KG1 (cell line): Measurements from ENCODE around the gene KRT75.

ENCODE experiments used
- DNase-seq: peaks from one replicate; lab custom pipeline; 2025; lab: John Stamatoyannopoulos, UW

Gene KRT75

DNA sequence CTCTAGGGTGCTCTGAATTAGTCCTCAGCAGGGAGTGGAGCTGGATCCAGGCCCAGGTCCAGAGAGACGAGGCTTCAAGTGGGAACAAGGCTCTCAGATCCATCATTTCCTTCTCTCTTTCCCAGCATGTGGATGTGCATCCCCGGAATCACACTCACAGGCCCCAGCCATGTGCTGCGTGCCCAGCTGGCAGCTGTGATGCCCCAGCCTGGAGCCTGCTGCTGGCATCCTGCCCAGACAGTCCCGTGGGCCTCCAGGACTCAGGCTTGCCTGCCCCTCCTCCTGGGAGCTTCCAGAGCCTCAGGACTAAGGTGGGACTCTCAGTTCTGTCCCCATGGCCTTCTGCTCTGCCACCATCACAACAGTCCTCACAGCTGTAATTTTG, 42.6 kb downstream of the KRT75 start:
- DNase-seq = no peak

DNA sequence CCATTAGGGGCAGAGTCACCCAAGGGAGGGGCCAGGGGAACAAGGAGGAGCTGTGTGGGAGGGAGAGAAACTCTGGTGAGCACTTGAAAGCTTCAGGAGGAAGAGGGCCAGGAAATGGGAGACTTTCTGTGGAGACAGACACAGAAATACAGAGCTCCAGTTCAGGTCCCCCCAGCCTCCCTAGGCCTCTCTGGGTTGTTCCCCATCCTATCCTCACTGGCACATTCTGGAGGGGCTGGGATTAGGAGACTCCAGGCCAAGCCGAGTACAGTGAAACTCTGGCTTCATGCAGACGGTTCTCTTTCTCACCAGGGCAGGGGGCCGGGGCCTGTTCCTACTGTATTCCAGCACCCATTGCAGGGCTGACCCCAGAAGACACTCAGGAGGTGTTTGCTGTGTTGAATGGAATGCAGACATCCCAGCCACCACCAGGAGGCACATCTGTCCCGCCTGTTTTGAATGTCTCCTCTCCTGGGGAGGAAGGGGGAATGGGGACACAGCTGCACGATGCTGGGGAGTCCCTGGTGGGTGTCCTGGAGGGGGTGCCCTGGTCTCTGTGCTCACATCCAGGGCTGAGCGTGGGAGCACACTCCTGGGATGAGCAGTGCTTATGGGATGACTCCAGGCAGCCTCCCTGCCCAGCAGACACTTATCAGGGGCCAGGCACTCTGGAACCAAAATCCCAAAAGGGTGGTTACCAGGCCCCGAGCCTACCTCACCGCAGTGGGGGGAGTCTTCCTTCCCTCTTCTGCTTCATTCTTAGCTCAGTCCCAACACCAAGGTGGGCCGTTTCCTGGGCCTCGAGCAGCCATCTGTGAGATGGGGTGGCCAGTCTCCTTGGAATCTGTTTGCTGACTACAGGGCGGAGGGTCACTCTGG, 43.2 kb downstream of the KRT75 start:
- no peak for DNase-seq

DNA sequence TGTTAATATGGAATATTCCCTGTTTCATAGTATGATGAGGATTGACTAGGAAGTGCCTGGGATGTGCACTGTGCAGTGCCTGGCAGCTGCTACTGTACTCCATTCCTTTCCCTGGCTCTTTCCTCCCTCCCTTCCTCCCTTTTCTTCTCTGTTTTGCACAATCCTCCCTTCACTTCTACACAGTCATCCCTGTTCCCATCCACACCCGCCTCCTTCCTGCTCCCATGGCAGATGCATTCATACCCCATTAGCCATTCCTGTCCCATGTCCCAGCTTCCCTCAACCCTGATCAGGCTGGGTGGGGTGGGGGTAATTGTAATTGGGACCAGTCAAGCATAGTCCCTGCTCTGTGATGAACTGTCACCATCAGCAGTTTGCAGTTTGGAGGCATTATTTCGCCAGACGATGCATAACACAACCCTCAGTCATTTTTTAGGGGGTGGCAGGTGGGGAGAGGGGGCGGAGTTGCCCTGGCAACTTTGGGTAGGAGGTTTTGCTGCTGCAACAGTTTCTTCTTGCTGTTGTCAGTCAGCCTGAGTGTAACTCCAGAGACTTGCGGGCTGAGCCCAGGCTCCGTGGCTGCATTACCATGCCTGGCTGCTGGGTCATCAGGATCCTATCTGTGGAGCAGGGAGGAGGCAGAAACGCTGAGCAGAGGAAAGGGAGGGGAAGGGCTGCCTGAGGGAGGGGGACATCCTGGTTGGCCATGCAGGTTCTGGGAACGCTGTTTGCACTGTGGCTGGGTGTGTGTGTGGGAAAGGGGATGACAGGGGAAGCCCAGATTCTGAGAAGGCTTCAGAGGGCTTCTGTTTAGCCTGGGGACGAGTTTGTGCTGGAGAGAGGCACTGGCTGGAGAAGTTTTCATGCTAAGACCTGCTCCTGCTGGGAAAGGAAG, 44.6 kb downstream of the KRT75 start:
- no peak for DNase-seq

DNA sequence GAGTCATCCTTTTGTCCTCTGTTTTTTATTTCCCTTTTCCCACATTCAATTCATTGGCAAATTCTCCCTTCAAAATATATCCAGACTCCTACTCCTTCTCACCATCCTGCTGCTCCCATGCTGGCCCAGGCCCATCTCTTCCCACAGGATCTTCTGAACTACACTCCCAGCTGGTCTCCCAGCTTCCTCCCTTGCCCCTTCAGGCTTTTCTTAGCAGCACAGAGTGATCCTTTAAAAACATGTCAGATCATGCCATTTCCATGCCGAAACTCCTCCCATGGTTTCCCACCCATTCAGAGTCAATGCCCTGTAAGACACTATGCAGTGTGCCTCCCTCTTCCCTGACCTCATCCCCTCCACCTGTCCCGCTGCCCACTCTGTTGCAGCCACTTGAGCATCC, 46.3 kb downstream of the KRT75 start:
- no peak for DNase-seq

DNA sequence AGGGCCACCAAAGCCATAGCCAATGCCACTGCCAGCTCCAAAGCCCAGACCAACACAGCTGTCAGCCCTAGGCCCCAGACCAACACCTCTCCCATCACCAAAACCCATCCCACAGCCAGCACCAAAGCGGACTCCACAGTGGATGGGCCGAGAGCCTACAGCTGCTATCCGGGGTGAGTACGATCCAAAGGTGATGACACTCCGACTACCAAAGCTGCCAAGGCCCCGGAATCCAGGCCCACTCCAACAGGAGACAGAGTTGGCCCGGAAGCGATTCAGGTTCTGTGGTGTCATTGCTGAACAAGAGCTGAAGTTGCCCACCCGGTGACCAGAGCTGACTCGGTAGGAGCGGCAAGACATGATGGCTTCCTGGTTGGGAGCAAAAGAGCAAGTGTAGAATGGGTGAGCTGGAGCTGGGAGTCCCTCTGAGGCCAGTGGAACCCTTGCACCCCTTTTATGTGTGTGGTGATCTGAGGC, 48.9 kb downstream of the KRT75 start, which contains the start of gene KRT84:
Gene KRT84 (minus strand): TSS at position 427 of the 477 bp plus-strand sequence. CDS start 67 bp downstream, at position 360.
- DNase-seq = no peak

DNA sequence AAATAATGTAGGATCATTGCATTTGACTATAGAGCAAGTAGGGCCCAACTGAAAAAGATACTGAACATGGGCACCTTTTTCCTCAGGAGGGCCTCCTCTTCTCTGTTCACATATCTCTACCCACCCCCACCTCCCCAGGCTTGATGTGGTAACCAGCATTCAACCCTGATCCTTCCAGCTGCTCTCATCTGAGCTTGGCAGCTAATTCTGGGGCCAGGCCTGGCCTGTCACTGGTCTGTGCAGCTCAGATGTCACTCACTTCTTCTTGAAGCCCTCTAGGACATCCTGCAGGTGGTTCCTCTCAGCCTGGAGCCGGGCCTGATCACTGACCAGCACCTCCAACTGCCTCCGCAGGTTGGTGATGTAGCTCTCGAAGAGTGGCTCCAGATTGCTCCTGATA, 50.8 kb downstream of the KRT75 start:
- no peak for DNase-seq

DNA sequence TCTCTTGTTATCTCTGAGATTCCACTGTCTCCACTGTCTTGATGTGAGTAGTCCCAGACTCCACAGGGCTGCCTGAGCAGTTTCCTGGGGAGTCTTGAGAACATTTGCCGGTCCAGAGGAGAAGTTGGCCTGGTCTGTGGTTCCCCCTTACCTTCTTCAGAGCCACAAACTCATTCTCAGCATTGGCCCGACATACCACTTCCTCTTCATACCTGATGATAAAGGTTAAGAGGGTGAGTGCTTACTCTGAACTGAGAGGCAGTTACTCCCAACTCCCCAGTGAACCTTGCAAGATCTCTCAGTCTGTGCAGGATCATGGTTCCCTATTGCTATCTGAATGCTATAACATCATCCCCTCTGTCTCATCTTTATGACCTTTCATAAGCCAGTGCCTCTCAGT, 51.3 kb downstream of the KRT75 start:
- no peak for DNase-seq

DNA sequence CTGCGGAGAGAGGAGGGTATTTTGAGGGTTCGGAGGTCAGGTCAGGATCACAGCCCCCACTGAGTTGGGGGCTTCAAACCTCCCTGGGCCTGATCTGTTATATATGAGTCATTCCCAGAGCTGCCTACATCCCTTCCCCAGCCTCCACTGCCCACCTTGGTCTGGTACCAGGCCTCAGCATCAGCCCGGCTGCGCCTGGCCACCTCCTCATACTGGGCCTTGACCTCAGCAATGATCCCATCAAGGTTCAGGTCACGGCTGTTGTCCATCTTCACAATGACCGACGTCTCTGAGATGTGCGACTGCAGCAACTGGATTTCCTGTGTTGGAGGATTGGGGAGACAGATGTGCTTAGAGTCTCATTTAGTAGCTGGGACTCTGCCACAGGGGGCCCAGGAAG, 53.0 kb downstream of the KRT75 start:
- DNase-seq = no peak

DNA sequence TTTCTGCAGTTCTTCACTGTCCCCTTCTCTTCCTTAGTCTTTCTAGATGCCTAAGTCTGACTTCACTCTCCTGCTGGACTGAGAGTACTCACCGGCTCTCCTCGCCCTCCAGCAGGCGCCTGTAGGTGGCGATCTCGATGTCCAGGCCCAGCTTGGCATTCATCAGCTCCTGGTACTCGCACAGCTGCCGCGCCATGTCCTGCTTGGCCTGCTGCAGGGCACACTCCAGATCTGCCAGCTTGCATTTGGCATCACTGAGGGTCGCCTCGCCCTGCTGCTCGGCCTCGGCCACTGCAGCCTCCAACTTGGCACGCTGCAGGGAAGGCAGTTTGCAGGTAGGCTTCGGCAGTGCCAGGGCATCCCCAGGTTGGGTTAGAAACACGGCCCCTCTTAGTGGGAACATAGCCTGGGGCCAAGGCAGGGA, 53.9 kb downstream of the KRT75 start:
- DNase-seq = no peak

DNA sequence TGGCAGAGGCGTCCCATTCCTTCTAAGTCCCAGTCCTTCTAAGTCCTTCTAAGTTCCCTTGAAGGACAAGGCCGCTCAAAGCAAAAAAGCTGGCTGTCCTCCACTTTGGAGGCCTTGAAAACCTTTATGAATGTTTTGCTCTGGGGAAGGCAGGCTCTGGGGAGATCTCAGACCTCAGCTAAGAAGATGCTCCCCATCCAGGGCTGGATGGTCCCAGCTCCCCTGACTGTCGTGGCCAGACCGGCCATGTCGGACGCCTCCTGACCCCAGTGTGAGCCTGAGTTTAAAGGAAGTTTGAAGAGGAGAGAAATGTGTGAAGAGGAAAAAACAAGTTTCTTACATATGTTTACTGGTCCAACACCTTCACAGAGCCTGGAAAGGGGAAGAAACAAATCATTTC, 54.6 kb downstream of the KRT75 start:
- no peak for DNase-seq

DNA sequence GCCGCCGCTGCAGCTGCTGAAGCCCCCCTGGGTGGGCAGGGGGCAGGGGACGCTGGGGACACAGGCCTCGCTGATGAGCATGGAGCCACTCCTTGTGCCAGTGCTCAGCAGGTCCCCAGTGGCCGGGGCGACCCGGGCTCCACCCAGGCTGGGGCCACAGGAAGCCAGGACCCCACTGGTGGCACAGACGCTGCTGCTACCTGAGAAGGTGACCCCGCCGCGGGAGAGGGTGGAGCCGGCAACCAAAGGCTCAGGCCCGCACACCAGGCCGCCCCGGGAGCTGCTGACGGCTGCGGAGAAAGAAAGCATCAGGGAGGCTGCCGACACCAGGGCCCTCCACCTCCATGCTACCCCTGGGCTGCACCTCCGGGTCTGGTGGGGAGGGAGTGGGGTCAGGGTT, 56.1 kb downstream of the KRT75 start:
- DNase-seq = no peak

DNA sequence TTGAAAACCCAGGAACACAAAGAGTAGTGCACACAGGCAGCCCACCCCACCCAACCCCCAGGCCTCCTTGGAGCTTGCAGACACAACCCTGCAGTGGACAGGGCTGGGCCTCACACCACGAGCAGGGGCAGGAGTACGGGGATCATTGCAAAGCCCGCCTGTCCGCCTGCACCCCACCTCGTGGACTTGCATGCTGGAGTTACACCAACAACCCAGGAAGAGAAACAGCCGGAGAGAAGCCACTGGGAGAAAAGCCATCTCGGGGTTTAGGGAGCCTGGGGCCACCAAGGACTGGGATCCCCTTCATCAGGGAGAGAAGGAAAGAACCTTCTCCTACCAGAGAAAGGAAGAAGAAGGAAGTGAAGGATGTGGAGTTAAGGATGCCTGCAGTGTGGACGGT, 56.9 kb downstream of the KRT75 start:
- DNase-seq = no peak
